OCI-LY7 (cell line): ENCODE results near the gene BACH2. TPM values are rescaled to one million over a fixed set of nuclear protein-coding genes. Genes with fewer than 3 reads are reported as not detected.

Source experiments
- BruUV-seq: library from RNA; stranded (reverse); fragments of 400-500 nt; replicated peaks from 2 replicates; lab custom pipeline; 2021; lab: Mats Ljungman, UMichigan
- CTCF ChIA-PET: fragments of 300-600 bp; sonication (Branson Sonifier 250); formaldehyde crosslinking; loops from one replicate; lab custom pipeline; 2022; ENCODE audit warnings: antibody characterized with exemption; ENCODE audit not compliant: unreplicated experiment; lab: Charles Lee
- POLR2A ChIA-PET: fragments of 300-600 bp; sonication (Branson Sonifier 250); formaldehyde crosslinking; loops from one replicate; lab custom pipeline; 2022; ENCODE audit warnings: antibody characterized with exemption; lab: Charles Lee
- DNase-seq: peaks from one replicate; pipeline ENCODE4 v3.0.0-alpha.2; 2015; ENCODE audit warnings: low spot score
- H2AFZ ChIP-seq: fragments of 200-600 bp; sonication (generic), shearing (Covaris generic); 2 replicates; pipeline ENCODE4 v1.6.1; 2014; ENCODE audit warnings: mild to moderate bottlenecking, antibody characterized with exemption, low read length, moderate library complexity
- H3K27ac ChIP-seq: fragments of 200-600 bp; sonication (generic); 2 replicates; pipeline ENCODE4 v1.5.1; 2014; ENCODE audit warnings: mixed run types, low read depth, mild to moderate bottlenecking, moderate library complexity, low read length, inconsistent platforms; ENCODE audit not compliant: poor library complexity, severe bottlenecking
- H3K36me3 ChIP-seq: fragments of 200-600 bp; sonication (generic); 2 replicates; pipeline ENCODE4 v1.6.1; 2014; ENCODE audit warnings: mild to moderate bottlenecking, antibody characterized with exemption, low read length, moderate library complexity, mixed read lengths; ENCODE audit not compliant: insufficient read depth
- H3K4me1 ChIP-seq: fragments of 200-600 bp; sonication (generic); 2 replicates; pipeline ENCODE4 v1.5.1; 2014; ENCODE audit warnings: mild to moderate bottlenecking, low read length; ENCODE audit not compliant: insufficient read depth, poor library complexity, severe bottlenecking
- H3K4me2 ChIP-seq: fragments of 200-600 bp; sonication (generic); 2 replicates; pipeline ENCODE4 v1.6.1; 2014; ENCODE audit warnings: mild to moderate bottlenecking, low read length
- H3K4me3 ChIP-seq: fragments of 200-600 bp; sonication (generic); 2 replicates; pipeline ENCODE4 v1.5.1; 2014; ENCODE audit warnings: mild to moderate bottlenecking, low read depth, low read length; ENCODE audit not compliant: poor library complexity, severe bottlenecking
- H3K79me2 ChIP-seq: fragments of 200-600 bp; sonication (generic); 2 replicates; pipeline ENCODE4 v1.6.1; 2016; ENCODE audit warnings: low read depth, mild to moderate bottlenecking, low read length, moderate library complexity, mixed read lengths; ENCODE audit not compliant: insufficient read depth
- H3K9me2 ChIP-seq: fragments of 200-600 bp; sonication (generic); 2 replicates; pipeline ENCODE4 v1.6.1; 2016; ENCODE audit warnings: mild to moderate bottlenecking, low read length, mixed read lengths; ENCODE audit not compliant: insufficient read depth
- H3K9me3 ChIP-seq: fragments of 200-600 bp; sonication (generic); 2 replicates; pipeline ENCODE4 v1.6.1; 2014; ENCODE audit warnings: mild to moderate bottlenecking, mixed run types, low read length, mixed read lengths
- H4K20me1 ChIP-seq: fragments of 200-600 bp; sonication (generic); 2 replicates; pipeline ENCODE4 v1.6.1; 2014; ENCODE audit warnings: mild to moderate bottlenecking, antibody characterized with exemption, low read length, moderate library complexity, mixed read lengths; ENCODE audit not compliant: insufficient read depth
- EZH2phosphoT487 ChIP-seq: fragments of 200-600 bp; sonication (generic); IDR thresholded peaks from 2 replicates; pipeline ENCODE4 v1.6.1; 2018; ENCODE audit warnings: low read depth, borderline replicate concordance, mild to moderate bottlenecking, mixed run types, antibody characterized with exemption, low read length, moderate library complexity, mixed read lengths
- intact Hi-C: fragments of 100-400 bp; cut with micrococcal nuclease; formaldehyde crosslinking; loops from one replicate; pipeline ENCODE4 v1.10.0; 2022; ENCODE audit not compliant: unreplicated experiment
- total RNA-seq, 2 experiments: library from RNA; depleted of rRNA in 1 of 2; stranded (reverse); fragments of >200 nt in 1 of 2; shearing (Covaris generic) in 1 of 2; gene quantifications; 2 replicates each; pipeline ENCODE4 v1.2.3, GENCODE V29; 2014 to 2022
- TF ChIP-seq, protein P1 (sequence below): fragments of 200-600 bp; sonication (generic); conservative IDR thresholded peaks from 2 replicates; pipeline ENCODE4 v1.5.1; 2014; ENCODE audit warnings: mild to moderate bottlenecking, antibody characterized with exemption, low read length, moderate library complexity, mixed read lengths

The BACH2 gene
- total RNA-seq, 2 experiments from 2014 or later: 92.0 to 163 TPM

DNA sequence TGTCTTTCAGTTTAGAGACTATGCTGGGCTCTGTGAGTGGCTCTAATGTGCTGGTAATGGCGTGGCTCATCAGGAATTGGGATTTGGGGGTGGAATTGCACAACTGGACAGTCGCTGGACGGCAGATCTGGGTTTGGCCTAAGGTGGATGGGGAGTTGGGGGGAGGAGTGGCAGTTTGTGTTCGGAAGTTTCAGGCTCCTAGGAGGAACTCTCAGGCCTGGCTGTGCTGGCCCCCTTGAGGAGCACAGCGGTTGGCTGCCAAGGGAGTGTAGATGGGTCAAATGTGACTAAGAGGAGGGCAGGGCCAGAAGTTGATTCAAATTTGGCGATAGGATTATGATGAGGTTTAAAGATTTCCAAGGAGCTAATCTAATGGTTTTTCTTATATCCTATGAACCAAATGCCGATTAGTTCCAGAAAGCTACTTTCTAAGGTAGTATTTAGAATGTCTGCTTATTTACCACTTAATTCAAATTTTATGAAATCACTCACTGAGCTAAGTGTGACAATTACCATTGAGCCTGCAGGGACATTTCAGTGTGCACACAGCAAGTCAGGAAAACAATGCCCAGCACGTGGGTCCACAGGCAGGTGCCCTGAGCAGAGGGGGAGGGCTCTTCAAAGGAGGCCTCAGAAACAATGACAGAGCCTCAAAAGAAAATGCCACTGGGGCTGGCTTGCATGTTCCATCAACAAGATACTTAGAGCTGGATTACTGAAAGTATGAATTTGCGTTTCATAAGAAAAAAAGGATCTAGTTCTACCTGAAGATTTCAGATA lies 291.4 kb downstream of the BACH2 start:
- ChIA-PET POLR2A (interaction anchor here (0.6 to 1.5 kb wide), 2 partner anchors 19 to 35 kb away, joined by 3 to 4 read pairs; no protein-coding TSS in a partner anchor), CTCF (no interaction called here)
- no peaks in the 10 kb centered on the region for H3K9me3 ChIP-seq
- H3K4me3 ChIP-seq: no peak overlapping the region
- H3K36me3 ChIP-seq: peaks cover 95% of the 10 kb centered on the region
- H2AFZ ChIP-seq: no peak overlapping the region
- no peak overlapping the region for H3K27ac ChIP-seq
- H3K4me1 ChIP-seq: no peaks in the 10 kb centered on the region
- no peaks in the 10 kb centered on the region for H3K79me2 ChIP-seq
- no peak for TF ChIP-seq EZH2phosphoT487
- TF ChIP-seq, protein P1, sequence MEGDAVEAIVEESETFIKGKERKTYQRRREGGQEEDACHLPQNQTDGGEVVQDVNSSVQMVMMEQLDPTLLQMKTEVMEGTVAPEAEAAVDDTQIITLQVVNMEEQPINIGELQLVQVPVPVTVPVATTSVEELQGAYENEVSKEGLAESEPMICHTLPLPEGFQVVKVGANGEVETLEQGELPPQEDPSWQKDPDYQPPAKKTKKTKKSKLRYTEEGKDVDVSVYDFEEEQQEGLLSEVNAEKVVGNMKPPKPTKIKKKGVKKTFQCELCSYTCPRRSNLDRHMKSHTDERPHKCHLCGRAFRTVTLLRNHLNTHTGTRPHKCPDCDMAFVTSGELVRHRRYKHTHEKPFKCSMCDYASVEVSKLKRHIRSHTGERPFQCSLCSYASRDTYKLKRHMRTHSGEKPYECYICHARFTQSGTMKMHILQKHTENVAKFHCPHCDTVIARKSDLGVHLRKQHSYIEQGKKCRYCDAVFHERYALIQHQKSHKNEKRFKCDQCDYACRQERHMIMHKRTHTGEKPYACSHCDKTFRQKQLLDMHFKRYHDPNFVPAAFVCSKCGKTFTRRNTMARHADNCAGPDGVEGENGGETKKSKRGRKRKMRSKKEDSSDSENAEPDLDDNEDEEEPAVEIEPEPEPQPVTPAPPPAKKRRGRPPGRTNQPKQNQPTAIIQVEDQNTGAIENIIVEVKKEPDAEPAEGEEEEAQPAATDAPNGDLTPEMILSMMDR: no peak
- H3K9me2 ChIP-seq: no peaks in the 10 kb centered on the region
- no peak overlapping the region for H3K4me2 ChIP-seq
- H4K20me1 ChIP-seq: no peaks in the 10 kb centered on the region
- no TSS peak for BruUV-seq
- intact Hi-C loops: no loop called here
- no peak for DNase-seq

DNA sequence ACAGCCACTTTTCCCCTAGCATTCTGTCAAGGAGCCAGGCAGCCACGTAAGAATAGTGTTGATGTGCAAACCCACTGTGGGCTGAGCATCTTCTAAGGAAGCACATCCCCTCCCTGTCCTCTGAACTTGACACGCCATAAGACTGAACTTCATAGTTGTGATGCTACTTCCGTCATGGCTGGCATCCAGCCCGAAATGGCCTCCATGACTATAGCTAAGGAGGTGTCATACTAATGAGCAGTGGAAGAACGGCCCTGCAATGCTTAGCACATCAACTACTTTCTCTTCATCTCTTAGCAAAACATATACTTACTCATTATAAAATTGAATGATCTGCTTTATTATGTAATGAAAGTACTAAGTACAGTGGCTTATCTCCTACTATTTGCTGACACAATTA lies 292.1 kb downstream of the BACH2 start:
- Histone ChIP-seq H3K36me3 (peaks cover 98% of the 10 kb centered on the region), H3K9me2 (no peaks in the 10 kb centered on the region), H3K9me3 (no peaks in the 10 kb centered on the region), H3K4me1 (no peaks in the 10 kb centered on the region), H2AFZ (no peak overlapping the region), H3K4me2 (no peak overlapping the region), H3K79me2 (no peaks in the 10 kb centered on the region), H3K4me3 (no peak overlapping the region), H3K27ac (no peak overlapping the region), H4K20me1 (no peaks in the 10 kb centered on the region)
- POLR2A ChIA-PET: interaction anchor here (1.1 to 1.5 kb wide), 2 partner anchors 14 to 19 kb away, joined by 3 to 4 read pairs; no protein-coding TSS in a partner anchor
- intact Hi-C loops: no loop called here
- TF ChIP-seq, protein P1: no peak
- no peak for TF ChIP-seq EZH2phosphoT487
- CTCF ChIA-PET: no interaction called here
- BruUV-seq: no TSS peak
- no peak for DNase-seq

DNA sequence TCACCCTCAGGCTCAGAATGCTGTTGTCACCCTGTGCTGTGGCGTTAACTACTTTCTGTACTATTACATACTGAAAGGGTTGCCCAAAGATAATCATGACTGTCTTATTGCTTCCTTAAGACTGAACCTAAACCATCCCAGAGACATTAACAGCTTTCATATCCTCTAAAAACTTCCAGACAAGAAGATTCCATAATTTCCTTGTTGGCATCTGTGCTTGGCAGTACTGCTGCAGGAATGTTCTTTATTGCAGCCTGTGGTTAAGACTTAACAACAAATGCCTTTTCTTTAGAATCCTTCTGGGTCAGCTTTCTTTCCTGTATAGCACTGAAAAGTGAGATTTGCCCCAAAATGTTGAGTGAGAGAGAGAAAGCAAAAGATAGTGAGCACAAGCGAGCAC lies 292.7 kb downstream of the BACH2 start:
- H3K9me2 ChIP-seq: no peaks in the 10 kb centered on the region
- no peaks in the 10 kb centered on the region for H4K20me1 ChIP-seq
- no TSS peak for BruUV-seq
- TF ChIP-seq EZH2phosphoT487: no peak
- TF ChIP-seq, protein P1: no peak
- intact Hi-C loops: no loop called here
- no peak for DNase-seq
- no peak overlapping the region for H3K4me2 ChIP-seq
- no peaks in the 10 kb centered on the region for H3K9me3 ChIP-seq
- H2AFZ ChIP-seq: no peak overlapping the region
- no peaks in the 10 kb centered on the region for H3K79me2 ChIP-seq
- POLR2A ChIA-PET: interaction anchor here (1.1 to 1.5 kb wide), 2 partner anchors 13 to 18 kb away, joined by 3 to 4 read pairs; no protein-coding TSS in a partner anchor
- H3K4me3 ChIP-seq: no peak overlapping the region
- peaks cover 98% of the 10 kb centered on the region for H3K36me3 ChIP-seq
- CTCF ChIA-PET: no interaction called here
- no peak overlapping the region for H3K27ac ChIP-seq
- H3K4me1 ChIP-seq: no peaks in the 10 kb centered on the region
